AG10803 (cell line): Measurements from ENCODE around the gene PLEKHG2.

ENCODE experiments used
- DNase-seq: peaks from one replicate; pipeline ENCODE4 v3.0.0; 2010; ENCODE audit warnings: low read depth
- H3K4me3 ChIP-seq: 2 replicates; pipeline ENCODE4 v1.5.1; 2011; ENCODE audit warnings: mild to moderate bottlenecking, low read length, control low read depth
- TF ChIP-seq, protein P1 (sequence below): conservative IDR thresholded peaks from 2 replicates; pipeline ENCODE4 v1.5.1; 2011; ENCODE audit warnings: mild to moderate bottlenecking, low read length, control low read depth, inconsistent platforms

PLEKHG2 gene

DNA sequence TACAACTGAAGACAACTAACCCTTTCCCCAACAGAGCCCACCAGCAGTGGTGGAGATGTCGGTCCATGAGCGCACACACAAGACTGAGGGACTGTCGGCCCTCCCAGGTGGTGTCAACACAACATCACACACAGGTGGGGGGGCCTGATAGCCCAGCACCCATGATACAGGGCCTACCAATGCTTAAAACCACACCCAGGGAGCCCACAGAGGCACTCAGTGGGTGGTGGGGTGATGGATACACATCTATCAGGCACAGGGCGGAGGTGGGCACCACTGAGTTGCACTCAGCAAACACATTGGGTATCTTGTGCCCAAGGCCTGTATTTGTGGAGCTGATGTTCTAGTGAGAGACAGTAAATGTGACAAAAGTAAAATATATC is 12.8 kb upstream of the PLEKHG2 start:
- no peak for DNase-seq
- no peak overlapping the region for H3K4me3 ChIP-seq
- TF ChIP-seq, protein P1, sequence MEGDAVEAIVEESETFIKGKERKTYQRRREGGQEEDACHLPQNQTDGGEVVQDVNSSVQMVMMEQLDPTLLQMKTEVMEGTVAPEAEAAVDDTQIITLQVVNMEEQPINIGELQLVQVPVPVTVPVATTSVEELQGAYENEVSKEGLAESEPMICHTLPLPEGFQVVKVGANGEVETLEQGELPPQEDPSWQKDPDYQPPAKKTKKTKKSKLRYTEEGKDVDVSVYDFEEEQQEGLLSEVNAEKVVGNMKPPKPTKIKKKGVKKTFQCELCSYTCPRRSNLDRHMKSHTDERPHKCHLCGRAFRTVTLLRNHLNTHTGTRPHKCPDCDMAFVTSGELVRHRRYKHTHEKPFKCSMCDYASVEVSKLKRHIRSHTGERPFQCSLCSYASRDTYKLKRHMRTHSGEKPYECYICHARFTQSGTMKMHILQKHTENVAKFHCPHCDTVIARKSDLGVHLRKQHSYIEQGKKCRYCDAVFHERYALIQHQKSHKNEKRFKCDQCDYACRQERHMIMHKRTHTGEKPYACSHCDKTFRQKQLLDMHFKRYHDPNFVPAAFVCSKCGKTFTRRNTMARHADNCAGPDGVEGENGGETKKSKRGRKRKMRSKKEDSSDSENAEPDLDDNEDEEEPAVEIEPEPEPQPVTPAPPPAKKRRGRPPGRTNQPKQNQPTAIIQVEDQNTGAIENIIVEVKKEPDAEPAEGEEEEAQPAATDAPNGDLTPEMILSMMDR = no peak

DNA sequence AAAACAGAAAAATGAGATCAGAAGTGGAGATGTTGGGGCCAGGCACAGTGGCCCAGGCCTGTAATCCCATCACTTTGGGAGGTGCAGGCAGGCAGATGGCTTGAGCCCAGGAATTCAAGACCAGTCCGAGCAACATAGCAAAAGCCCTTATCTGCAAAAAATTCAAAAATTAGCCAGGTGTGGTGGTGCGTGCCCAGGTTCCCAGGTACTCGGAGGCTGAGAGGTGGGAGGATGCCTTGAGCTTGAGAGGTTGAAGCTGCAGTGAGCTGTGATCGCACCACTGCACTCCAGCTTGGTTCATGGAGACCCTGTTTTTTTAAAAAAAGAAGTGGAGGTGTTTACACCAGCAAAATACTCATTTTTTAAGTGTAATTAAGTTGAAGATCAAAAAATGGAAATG is 12.4 kb upstream of the PLEKHG2 start:
- no peak for DNase-seq
- no peak overlapping the region for H3K4me3 ChIP-seq
- TF ChIP-seq, protein P1 = no peak

DNA sequence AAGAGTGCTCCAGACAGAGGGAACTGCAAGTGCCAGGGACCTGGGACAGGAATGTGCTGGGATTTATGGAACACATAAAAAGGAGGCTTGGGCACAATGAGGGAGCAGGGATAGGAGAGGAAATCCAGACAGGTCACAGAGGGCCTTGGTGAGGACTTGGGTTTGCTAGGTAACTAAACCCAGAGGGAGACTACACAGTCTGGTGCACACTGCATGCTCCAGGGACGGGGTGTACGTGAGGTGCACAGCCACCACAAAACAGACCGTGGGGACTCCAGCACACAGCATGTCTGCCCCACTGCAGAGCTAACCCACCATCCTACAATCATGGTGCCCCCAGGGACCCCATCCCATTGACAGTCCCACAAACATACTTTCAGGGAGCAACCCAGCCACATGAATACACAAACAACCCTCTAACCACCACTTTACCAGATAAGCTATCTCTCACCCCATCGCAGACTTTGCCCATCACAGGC is 11.4 kb upstream of the PLEKHG2 start:
- TF ChIP-seq, protein P1 = no peak
- DNase-seq = no peak
- no peak overlapping the region for H3K4me3 ChIP-seq

DNA sequence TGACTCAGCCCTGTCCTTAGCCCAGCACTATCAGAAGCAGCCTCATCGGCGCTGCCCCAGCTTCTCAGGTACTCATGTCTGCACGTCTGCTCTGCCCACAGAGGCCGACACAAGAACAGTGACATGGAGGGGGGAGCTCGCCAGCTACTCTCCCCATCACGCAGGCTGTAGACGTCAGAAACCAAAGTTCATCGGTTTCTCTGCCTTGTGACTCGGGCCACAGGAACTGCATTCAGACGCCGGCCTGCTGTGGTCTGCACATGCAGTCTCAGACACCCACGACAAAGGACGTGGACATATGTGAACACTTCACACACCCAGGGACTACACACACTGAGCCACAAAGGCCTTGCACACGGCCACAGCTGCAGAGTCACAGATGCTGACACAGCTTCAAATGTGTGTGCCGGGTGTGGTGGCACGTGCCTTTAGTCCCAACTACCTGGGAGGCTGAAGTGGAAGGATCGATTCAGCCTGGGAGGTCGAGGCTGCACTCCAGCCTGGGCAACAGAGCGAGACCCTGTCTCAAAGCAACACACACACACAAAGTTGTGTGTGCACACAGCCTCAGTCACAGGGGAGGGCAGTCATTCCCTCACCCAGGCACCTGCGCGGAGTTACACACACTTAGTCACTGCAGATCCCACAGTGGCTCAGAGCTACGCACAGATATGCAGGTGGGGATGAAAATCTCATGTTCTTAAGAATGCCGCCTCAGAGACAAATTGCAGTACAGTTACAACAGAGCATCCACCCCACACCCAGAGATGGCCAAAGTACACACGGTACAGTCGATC is 10.7 kb upstream of the PLEKHG2 start:
- TF ChIP-seq, protein P1 = no peak
- peak; percentile 61 for DNase-seq
- no peak overlapping the region for H3K4me3 ChIP-seq

DNA sequence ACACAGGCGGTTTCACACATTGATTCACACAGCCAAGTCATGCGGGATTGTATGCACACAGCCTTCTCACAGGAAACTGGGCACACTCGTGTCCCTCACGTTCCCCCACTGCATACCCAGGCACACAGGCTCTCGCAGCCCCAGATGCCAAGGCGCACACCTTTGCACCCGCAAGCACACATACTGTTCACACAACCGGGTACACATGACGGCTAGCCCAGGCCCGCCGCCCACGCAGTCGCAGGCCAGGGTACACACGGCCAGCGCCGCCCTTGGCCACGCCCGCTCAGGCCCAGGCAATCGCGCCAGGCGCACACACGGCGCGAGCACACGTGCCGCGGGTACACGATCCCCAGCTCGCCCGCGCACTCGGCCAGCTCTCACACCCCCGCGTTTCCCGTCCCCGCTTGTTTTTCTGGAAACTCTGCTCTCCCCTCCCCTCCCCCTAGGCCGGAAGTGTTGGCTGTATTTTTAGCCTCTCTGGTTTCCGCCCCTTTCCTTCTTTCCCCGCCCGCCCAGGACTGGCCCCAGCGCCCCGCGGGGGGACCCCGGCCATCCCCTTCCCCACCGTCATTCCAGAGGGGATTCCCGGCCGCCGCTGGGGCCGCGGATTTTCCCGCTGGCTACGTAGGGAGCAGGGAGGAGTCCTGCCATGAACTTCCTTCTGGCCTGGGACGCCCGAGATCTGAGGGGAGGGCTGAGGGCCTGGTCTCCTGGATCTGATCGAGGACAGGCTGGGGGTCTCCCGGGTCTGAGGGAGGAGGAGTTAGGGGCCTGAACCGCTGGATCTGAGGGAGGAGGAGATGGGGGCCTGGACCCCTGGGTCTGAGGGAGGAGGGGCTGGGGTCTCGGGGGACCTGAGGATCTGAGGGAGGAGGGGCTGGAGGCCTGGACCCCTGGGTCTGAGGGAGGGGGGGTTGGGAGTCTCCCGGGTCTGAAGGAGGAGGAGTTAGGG is 9.8 kb upstream of the PLEKHG2 start:
- peak; percentile 92 for DNase-seq
- peak overlapping the region; percentile 62 for H3K4me3 ChIP-seq
- TF ChIP-seq, protein P1 = no peak

DNA sequence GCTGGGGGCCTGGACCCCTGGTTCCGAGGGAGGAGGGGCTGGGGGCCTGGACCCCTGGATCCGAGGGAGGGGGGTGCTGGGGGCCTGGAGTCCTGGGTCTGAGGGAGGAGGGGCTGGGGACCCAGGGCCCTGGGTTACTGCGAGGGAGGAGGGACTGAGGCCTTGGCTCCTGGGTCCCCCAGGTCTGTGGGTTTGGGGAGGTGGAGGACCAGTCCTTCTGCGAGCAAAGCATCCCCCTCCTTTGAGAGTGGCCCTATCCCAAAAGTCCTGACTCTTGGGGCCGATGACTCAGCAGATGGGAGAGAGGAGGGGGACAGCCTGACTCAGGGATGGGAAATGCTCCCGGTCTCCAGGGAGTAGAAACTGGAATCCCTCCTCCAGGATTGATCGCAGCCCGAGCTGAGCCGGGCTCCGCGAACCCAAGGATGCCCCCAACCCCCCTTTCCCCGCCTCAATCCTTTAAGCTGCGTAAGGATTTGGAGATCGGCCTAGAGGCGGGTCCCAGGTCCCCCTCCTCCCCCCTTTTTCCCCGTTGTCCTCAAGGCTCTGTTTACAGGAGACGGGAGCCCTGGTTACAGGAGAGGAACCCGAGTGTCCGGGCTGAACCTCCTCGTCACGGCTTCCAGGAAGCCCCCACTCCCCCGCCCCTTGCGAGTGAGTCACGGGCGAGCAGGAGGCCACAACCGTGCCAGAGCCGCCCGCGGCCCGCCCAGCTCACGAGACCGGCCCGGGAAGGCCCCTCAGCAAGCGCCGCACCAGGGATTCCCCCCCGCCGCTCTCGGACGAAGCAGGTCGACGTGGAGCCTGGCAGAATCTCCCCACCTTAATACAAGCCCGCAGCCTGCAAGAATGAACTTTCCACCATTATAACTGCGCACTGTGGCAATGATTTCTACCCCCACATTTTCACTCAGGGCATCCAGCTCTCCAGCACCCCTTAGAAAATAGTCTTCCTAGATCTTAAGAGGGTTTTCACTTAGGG is 8.8 kb upstream of the PLEKHG2 start:
- TF ChIP-seq, protein P1 = no peak
- H3K4me3 ChIP-seq = peak overlapping the region; percentile 62
- peak; percentile 100 for DNase-seq
